ENCODE measurements around the gene XYLB. TPM values are rescaled to one million over a fixed set of nuclear protein-coding genes. Genes with fewer than 3 reads are reported as not detected.

XYLB gene
- total RNA-seq, 2 experiments from 2014 or later = 0.25 to 0.59 TPM

- no peaks in the 10 kb centered on the region for H3K36me3 ChIP-seq (ENCODE audit: insufficient read depth, low read length)
- intact Hi-C loops (cut with DNase I, micrococcal nuclease) = no loop called here
- H3K36me3 Mint-ChIP-seq (ENCODE audit: low read depth) = no peaks in the 10 kb centered on the region
- no peak overlapping the region for H3K4me3 Mint-ChIP-seq
- TF ChIP-seq, protein P1, sequence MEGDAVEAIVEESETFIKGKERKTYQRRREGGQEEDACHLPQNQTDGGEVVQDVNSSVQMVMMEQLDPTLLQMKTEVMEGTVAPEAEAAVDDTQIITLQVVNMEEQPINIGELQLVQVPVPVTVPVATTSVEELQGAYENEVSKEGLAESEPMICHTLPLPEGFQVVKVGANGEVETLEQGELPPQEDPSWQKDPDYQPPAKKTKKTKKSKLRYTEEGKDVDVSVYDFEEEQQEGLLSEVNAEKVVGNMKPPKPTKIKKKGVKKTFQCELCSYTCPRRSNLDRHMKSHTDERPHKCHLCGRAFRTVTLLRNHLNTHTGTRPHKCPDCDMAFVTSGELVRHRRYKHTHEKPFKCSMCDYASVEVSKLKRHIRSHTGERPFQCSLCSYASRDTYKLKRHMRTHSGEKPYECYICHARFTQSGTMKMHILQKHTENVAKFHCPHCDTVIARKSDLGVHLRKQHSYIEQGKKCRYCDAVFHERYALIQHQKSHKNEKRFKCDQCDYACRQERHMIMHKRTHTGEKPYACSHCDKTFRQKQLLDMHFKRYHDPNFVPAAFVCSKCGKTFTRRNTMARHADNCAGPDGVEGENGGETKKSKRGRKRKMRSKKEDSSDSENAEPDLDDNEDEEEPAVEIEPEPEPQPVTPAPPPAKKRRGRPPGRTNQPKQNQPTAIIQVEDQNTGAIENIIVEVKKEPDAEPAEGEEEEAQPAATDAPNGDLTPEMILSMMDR (IDR thresholded peaks at IDR 0.05) = no peak
- DNase-seq (no peak), ATAC-seq (ENCODE audit: poor library complexity) (no peak)
- ChIA-PET CTCF (no interaction called here), POLR2A (no interaction called here)
- H3K4me1 ChIP-seq (ENCODE audit: insufficient read depth, low read length) = no peaks in the 10 kb centered on the region
- no peak overlapping the region for H3K27ac ChIP-seq (ENCODE audit: low read depth in 1 of 2, low read length in 2 of 2)
- peaks cover under 1% of the 10 kb centered on the region for H3K4me1 Mint-ChIP-seq (ENCODE audit: low read depth)
- no peaks in the 10 kb centered on the region for H3K27me3 ChIP-seq (ENCODE audit: control insufficient read depth in 1 of 2, insufficient read depth in 2 of 2, low read length in 2 of 2)
- H3K4me3 ChIP-seq (ENCODE audit: low read length) = no peak overlapping the region
- no peaks in the 10 kb centered on the region for H3K9me3 ChIP-seq (ENCODE audit: control insufficient read depth in 1 of 2, insufficient read depth in 1 of 2, low read length in 2 of 2)
- no peaks in the 10 kb centered on the region for H3K9me3 Mint-ChIP-seq
- no peaks in the 10 kb centered on the region for H3K27me3 Mint-ChIP-seq
- H3K27ac Mint-ChIP-seq = no peak overlapping the region
Measured at GRCh38 chr3:38359038-38359437, 12.5 kb downstream of the XYLB start.

DNA sequence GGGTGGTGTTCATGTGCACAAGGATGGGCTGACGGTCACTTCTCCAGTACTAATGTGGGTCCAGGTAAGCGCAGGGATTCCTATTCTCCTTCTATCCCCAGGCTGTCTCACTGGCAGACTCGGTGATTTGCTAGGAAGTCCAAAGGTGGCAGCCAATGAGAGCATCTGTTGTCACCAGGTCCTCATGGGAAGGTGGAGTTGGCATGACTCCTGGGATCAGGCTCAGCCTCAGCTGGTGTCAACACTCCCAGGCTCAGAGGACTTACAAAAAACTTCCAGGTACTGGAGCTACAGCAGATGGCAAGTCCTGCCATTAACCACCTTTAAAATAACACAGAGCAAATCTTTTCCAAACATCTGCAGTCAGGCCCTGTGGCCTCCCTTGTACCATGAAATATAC is 13.8 kb downstream of the XYLB start:
- no peaks in the 10 kb centered on the region for H3K9me3 ChIP-seq (ENCODE audit: control insufficient read depth in 1 of 2, insufficient read depth in 1 of 2, low read length in 2 of 2)
- no peak overlapping the region for H3K4me3 Mint-ChIP-seq
- H3K27ac ChIP-seq (ENCODE audit: low read depth in 1 of 2, low read length in 2 of 2) = no peak overlapping the region
- ChIA-PET POLR2A (no interaction called here), CTCF (no interaction called here)
- no peaks in the 10 kb centered on the region for H3K27me3 Mint-ChIP-seq
- ATAC-seq (ENCODE audit: poor library complexity) = no peak
- no peaks in the 10 kb centered on the region for H3K36me3 ChIP-seq (ENCODE audit: insufficient read depth, low read length)
- no peaks in the 10 kb centered on the region for H3K36me3 Mint-ChIP-seq (ENCODE audit: low read depth)
- peaks cover 6% of the 10 kb centered on the region for H3K4me1 ChIP-seq (ENCODE audit: insufficient read depth, low read length)
- H3K9me3 Mint-ChIP-seq = no peaks in the 10 kb centered on the region
- H3K4me1 Mint-ChIP-seq (ENCODE audit: low read depth) = peaks cover 8% of the 10 kb centered on the region
- H3K27me3 ChIP-seq (ENCODE audit: control insufficient read depth in 1 of 2, insufficient read depth in 2 of 2, low read length in 2 of 2) = no peaks in the 10 kb centered on the region
- TF ChIP-seq, protein P1 (IDR thresholded peaks at IDR 0.05) = no peak
- no peak overlapping the region for H3K27ac Mint-ChIP-seq
- H3K4me3 ChIP-seq (ENCODE audit: low read length) = no peak overlapping the region
- no peak for DNase-seq
- intact Hi-C loops (cut with DNase I, micrococcal nuclease) = no loop called here

DNA sequence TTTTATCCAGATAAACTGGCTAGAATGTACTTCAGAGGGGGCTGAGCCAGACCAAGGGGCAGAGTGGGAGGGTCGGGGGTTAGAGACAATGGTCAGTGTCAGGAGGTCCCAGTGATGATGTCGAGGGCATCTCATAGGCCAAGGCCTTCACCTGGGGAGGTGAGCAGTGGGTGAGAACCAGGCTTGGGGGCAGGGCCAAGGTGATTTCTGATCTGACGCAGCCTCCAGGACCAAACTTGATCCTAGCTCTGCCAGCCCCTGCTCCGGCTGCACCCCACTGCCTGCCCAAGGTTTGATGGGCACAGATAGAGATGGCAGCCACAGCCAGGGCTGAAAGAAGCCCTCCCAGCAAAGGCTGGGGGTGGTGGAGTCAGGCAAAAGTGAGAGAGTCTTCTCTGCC is 14.9 kb downstream of the XYLB start:
- Histone ChIP-seq H3K4me1 (ENCODE audit: insufficient read depth, low read length) (peaks cover 6% of the 10 kb centered on the region), H3K4me3 (ENCODE audit: low read length) (no peak overlapping the region), H3K9me3 (ENCODE audit: control insufficient read depth in 1 of 2, insufficient read depth in 1 of 2, low read length in 2 of 2) (no peaks in the 10 kb centered on the region), H3K27me3 (ENCODE audit: control insufficient read depth in 1 of 2, insufficient read depth in 2 of 2, low read length in 2 of 2) (no peaks in the 10 kb centered on the region), H3K36me3 (ENCODE audit: insufficient read depth, low read length) (no peaks in the 10 kb centered on the region), H3K27ac (ENCODE audit: low read depth in 1 of 2, low read length in 2 of 2) (no peak overlapping the region)
- no peaks in the 10 kb centered on the region for H3K9me3 Mint-ChIP-seq
- peaks cover 8% of the 10 kb centered on the region for H3K4me1 Mint-ChIP-seq (ENCODE audit: low read depth)
- DNase-seq (no peak), ATAC-seq (ENCODE audit: poor library complexity) (no peak)
- TF ChIP-seq, protein P1 (IDR thresholded peaks at IDR 0.05) = no peak
- intact Hi-C loops (cut with DNase I, micrococcal nuclease) = no loop called here
- ChIA-PET POLR2A (no interaction called here), CTCF (interaction anchor here (1.0 kb wide), 1 partner anchor 35 kb away, joined by 3 read pairs; no protein-coding TSS in a partner anchor)
- no peaks in the 10 kb centered on the region for H3K27me3 Mint-ChIP-seq
- no peaks in the 10 kb centered on the region for H3K36me3 Mint-ChIP-seq (ENCODE audit: low read depth)
- no peak overlapping the region for H3K27ac Mint-ChIP-seq
- H3K4me3 Mint-ChIP-seq = no peak overlapping the region
